NCI-H1105 (cell line): Measurements from ENCODE around the gene FAM83E.
"Not testable (repeated sequence)": the region's sequence is repeated elsewhere in the genome, so short reads cannot be mapped to it uniquely, and the experiment has no call there.

ENCODE experiments used
- DNase-seq: peaks from one replicate; lab custom pipeline; 2025; lab: John Stamatoyannopoulos, UW

FAM83E gene

GRCh38 chr19:48611872-48612271 lies 3.0 kb downstream of the FAM83E start:
- DNase-seq, result no peak

DNA sequence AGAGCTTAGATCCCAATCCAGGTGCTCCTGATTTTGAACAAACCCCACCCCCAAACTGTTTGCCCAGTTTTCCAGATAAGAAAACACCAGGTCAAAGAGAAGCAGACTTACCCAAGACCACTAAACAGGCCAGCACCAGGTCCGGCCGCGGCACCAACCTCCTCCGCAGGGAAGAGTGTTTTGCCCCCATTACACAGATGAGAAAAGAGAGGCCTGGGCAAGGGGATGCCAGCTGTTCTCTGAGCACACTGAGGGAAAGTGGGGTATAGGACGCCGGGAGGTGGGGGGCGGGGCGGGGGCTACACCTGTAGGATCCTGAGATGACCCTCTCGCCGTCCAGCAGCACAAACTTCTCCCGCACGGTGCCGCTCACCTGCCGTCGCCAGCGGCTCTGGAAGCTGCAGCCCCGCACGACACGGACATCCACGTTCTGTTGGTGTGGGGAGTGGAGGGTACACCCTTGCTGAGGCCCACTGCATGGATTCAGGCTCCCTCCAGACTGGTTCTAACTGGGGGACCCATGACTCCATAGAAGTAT lies 5.2 kb downstream of the FAM83E start:
- DNase-seq, result no peak

DNA sequence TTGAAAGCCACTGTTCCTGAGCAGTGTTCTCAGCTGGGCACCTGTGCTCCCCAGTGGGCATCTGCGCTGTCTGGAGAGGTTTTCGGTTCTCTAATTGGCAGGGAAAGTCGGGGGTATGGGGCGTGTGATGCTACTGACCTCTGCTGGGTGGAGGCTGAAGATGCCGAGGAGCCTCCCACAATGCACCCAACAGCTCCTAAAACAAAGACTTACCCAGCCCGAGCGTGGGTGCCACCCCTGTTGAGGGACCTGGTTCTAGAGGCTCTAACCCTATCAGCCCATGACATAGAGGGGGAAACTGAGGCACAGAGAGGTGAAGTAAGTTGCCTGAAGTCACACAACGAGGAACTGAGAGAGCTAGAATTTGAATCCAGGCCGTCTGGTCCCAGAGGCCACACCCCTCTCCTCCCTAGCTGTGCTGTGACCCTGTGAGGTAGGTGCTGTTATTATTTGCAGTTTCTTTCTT lies 6.0 kb downstream of the FAM83E start:
- DNase-seq, result no peak

- DNase-seq, result no peak
Observed at GRCh38 chr19:48607359-48607755, 7.5 kb downstream of the FAM83E start.

DNA sequence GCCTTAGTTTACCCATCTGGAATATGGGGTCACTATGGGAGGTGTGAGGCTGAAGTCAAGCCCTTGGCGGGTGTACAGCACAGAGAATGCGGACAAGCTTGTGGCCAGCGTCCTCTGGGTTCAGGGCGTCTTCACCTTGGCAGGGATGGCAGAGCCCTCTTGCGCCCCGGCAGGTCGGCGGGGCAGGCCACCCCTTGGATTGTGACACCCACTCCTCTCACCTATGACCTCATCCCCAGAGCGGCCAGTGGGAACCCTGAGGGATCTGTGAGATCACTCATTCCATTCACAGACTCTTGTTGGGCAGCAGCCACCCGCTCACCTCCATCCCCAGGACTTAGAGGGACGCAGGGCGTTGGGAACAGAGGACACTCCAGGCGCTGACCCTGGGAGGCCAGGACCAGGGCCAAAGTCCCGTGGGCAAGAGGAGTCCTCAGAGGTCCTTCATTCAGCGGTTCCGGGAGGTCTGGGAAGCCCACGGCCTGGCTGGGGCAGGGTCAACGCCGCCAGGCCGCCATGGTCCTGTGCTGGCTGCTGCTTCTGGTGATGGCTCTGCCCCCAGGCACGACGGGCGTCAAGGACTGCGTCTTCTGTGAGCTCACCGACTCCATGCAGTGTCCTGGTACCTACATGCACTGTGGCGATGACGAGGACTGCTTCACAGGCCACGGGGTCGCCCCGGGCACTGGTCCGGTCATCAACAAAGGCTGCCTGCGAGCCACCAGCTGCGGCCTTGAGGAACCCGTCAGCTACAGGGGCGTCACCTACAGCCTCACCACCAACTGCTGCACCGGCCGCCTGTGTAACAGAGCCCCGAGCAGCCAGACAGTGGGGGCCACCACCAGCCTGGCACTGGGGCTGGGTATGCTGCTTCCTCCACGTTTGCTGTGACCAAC lies 8.2 kb downstream of the FAM83E start, which contains the start of gene SPACA4:
SPACA4 (plus strand) TSS at position 280 of the 896 bp plus-strand sequence; CDS start at position 517, 237 bp downstream.
- no peak for DNase-seq

DNA sequence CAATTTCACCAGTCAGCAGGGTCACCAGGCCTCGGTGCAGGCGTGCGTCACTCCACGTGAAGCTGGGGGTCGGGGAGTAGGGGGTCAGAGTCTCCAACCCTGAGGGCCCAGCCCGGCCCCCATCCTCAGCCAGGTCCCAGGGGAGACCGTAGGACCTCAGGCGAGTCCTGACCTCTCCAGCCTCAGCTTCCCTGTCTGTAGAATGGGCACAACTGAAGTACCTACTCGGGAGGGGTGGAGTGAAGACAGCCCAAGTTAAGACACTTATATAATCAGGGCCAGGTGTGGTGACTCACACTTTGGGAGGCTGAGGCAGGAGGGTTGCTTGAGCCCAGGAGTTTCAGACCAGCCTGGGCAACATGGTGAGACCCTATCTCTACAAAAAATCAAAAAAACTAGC lies 11.0 kb downstream of the FAM83E start:
- no peak for DNase-seq

GRCh38 chr19:48603449-48603848 lies 11.4 kb downstream of the FAM83E start:
- no peak for DNase-seq

- DNase-seq, result no peak
Observed at GRCh38 chr19:48603001-48603400, 11.9 kb downstream of the FAM83E start.

DNA sequence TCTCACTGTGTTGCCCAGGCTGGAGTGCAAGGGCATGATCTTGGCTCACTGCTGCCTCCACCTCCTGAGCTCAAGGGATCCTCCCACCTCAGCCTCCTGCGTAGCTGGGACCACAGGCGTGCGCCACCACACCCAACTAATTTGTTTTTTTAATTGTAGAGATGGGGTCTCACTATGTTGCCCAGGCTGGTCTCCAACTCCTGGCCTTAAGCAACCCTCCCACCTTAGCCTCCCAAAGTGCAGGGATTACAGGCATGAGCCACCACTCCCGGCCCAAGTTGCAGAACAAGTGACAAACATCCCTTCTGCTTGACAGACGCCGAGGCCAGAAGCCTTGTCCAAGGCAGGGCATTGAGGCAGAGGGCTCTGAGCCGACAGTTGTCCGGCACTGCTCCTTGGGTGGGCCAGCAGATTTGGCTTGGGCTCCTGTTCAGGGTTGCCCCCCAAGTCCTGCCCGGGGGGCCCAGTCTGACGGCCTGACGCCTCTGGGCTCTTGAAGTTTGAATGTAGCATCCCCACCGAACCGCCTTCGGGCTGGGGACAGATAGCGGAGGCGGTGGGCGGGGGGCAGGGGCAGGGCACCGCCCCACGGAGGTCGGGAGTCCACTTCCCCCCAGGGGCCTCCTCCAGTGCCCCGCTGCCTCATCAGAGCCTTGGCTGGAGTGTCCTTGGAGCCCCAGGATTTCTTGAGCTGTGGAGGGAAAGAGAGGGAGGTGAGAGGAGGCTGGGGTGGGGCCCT lies 14.0 kb downstream of the FAM83E start:
- no peak for DNase-seq

DNA sequence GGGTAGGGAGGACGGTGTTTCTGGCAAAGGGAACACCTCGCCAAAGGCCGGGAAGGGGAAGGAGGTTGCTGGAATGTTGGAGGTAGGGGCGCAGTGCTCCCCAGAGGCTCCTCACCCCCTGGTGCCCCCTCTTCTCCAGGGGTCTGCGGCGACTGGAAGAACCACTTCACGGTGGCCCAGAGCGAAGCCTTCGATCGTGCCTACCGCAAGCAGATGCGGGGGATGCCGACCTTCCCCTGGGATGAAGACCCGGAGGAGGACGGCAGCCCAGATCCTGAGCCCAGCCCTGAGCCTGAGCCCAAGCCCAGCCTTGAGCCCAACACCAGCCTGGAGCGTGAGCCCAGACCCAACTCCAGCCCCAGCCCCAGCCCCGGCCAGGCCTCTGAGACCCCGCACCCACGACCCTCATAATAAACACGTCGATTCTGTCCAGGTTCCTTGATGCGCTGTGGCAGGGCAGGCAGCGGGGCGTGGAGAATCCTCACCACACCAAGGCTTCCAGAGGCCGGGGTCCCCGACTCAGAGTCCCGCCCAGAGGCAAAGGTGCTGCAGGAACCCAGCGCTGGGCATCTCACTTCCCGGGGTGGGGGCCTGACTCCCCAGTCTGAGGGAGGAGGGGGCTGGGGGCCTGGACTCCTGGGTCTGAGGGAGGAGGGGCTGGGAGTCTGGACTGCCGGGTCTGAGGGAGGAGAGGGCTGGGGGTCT lies 15.7 kb downstream of the FAM83E start:
- no peak for DNase-seq

GRCh38 chr19:48596679-48597465 lies 18.0 kb downstream of the FAM83E start:
- DNase-seq, result no peak

- DNase-seq, result no peak
Observed at GRCh38 chr19:48596237-48596636, 18.6 kb downstream of the FAM83E start.

DNA sequence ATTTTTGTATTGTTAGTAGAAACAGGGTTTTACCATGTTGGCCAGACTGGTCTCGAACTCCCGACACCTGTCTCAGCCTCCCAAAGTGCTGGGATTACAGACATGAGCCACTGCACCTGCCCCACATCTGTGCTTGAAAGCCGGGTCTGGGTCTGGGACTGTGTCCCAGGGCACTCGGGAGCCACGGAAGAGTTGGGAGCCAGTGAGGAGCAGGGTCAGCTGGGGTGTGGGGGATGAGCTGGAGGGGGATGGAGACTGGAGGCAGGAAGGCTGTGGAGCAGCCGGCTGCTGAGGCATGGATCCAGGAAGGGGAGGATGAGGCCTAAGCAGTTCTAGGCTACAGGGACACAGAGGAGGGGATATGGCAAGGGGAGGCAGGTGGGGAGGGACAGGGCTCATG lies 19.0 kb downstream of the FAM83E start:
- no peak for DNase-seq

DNA sequence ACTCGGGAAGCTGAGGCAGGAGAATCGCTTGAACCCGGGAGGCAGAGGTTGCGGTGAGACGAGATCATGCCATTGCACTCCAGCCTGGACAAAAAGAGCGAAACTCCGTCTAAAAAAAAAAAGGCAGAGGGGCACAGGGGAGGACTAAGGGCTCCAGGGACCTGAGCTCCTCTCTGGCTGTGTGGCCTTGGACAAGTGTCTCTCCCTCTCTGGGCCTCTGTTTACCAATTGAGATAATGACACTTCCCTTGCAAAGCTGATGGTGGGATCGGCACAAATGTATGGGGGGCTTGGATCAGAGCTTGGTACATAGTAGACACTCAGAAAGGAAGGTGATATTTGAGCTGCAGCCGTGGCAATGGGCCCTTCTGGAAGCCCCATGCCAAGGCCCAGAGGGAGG lies 19.7 kb downstream of the FAM83E start:
- no peak for DNase-seq

DNA sequence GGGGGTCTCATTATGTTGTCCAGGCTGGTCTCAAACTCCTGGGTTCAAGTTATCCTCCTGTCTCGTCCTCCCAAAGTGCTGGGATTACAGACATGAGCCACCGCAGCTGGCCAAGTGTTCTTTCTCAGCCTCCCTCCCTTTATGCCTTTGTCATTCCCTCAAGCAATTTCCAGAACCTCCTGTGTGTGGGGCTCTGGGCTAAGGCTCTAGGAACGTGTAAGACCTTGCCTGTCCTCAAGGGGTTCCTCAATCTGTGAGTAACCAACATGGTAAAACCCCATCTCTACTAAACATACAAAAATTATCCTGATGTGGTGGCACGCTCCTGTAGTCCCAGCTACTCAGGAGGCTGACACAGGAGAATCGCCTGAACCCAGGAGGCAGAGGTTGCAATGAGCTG lies 23.9 kb downstream of the FAM83E start:
- no peak for DNase-seq

- peak; percentile 69 for DNase-seq
Observed at GRCh38 chr19:48588670-48589401, 26.0 kb downstream of the FAM83E start.

- DNase-seq, result no peak
Observed at GRCh38 chr19:48587387-48587786, 27.5 kb downstream of the FAM83E start.

- no peak for DNase-seq
Observed at GRCh38 chr19:48582168-48582567, 32.7 kb downstream of the FAM83E start.

- DNase-seq, result no peak
Observed at GRCh38 chr19:48578891-48579290, 36.0 kb downstream of the FAM83E start.

GRCh38 chr19:48577908-48578307 lies 37.0 kb downstream of the FAM83E start:
- not testable (repeated sequence) for DNase-seq
